ENCODE measurements around the gene DNM2.

DNA sequence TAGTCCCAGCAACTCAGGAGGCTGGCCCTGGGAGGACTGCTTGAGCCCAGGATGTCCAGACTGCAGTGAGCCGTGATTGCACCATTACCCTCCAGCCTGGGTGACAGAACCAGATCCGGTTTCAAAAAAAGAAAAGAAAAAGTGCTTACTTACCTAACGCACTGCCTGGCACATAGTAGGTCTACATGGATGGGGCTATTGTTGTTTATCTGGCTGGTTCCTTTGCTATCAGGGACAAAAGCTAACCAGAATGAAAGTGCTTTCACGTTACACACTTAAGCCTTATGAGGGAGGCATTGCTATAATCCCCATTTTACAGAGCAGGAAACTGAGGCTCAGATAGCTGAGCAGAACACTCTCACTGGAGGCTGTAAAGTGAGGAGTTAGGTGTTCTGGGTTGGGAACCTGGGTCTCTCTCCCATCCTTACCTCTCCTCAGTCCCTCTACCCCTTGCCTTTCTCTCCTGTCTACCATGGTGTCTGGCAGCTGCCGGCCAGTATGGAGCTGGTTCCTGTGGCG is 2.8 kb downstream of the DNM2 start:
- TF ChIP-seq, protein P1, sequence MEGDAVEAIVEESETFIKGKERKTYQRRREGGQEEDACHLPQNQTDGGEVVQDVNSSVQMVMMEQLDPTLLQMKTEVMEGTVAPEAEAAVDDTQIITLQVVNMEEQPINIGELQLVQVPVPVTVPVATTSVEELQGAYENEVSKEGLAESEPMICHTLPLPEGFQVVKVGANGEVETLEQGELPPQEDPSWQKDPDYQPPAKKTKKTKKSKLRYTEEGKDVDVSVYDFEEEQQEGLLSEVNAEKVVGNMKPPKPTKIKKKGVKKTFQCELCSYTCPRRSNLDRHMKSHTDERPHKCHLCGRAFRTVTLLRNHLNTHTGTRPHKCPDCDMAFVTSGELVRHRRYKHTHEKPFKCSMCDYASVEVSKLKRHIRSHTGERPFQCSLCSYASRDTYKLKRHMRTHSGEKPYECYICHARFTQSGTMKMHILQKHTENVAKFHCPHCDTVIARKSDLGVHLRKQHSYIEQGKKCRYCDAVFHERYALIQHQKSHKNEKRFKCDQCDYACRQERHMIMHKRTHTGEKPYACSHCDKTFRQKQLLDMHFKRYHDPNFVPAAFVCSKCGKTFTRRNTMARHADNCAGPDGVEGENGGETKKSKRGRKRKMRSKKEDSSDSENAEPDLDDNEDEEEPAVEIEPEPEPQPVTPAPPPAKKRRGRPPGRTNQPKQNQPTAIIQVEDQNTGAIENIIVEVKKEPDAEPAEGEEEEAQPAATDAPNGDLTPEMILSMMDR (IDR thresholded peaks at IDR 0.05), result no peak
- no peak for TF ChIP-seq POLR2A (IDR thresholded peaks at IDR 0.05)

Data from lower leg skin (tissue), 3 donors.